Thyroid gland (tissue), 4 donors: ENCODE results near the gene SVOPL.

ENCODE experiments used
- POLR2A ChIP-seq, 2 donors: fragments of 450-650 bp; IDR thresholded peaks; one replicate each; pipeline ENCODE4 v1.6.1; 2017; ENCODE audit warnings: antibody characterized with exemption in 2 of 2, mild to moderate bottlenecking in 2 of 2, moderate library complexity in 1 of 2
- TF ChIP-seq, protein P1 (sequence below), 6 experiments: fragments of 200-600 bp in 3 of 6; fragments of 450-650 bp in 3 of 6; sonication (generic) in 3 of 6; IDR thresholded peaks; one replicate each; pipeline ENCODE4 v1.5.1; 2016 to 2019; ENCODE audit warnings: antibody characterized with exemption in 6 of 6, mild to moderate bottlenecking in 2 of 6, inconsistent platforms in 1 of 6, moderate library complexity in 1 of 6

DNA sequence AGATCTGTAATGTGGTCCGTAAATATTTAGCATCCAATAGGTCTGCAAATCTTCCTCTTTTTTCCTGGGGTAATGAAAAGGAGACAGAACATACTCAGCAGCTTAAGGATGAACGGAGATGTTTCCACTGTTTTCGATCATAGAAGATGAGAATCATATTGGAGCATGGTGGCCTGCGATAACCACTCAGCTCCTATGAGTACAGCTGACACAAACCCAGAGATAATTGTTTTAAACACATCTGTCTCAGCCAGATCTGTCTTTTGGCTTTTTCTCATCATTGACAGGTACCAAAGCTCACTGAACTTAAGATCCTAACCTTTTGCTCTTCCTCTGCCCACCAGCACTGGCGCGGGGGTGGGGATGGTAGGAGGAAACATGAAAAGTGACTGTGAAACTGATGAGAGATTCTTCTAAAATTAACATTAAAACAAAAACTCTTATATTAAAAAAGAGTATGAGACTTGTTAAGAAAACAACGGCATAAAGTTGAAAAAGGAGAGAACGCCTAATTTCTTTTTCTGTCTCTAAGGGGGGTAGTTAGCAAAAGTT, 71.0 kb downstream of the SVOPL start:
- TF ChIP-seq, protein P1, sequence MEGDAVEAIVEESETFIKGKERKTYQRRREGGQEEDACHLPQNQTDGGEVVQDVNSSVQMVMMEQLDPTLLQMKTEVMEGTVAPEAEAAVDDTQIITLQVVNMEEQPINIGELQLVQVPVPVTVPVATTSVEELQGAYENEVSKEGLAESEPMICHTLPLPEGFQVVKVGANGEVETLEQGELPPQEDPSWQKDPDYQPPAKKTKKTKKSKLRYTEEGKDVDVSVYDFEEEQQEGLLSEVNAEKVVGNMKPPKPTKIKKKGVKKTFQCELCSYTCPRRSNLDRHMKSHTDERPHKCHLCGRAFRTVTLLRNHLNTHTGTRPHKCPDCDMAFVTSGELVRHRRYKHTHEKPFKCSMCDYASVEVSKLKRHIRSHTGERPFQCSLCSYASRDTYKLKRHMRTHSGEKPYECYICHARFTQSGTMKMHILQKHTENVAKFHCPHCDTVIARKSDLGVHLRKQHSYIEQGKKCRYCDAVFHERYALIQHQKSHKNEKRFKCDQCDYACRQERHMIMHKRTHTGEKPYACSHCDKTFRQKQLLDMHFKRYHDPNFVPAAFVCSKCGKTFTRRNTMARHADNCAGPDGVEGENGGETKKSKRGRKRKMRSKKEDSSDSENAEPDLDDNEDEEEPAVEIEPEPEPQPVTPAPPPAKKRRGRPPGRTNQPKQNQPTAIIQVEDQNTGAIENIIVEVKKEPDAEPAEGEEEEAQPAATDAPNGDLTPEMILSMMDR (IDR thresholded peaks at IDR 0.05) = no peak
- TF ChIP-seq POLR2A (IDR thresholded peaks at IDR 0.05) = no peak
